Astrocyte (in vitro differentiated cells and primary cell): ENCODE results near the gene ETFA.

ENCODE experiments used
- CTCF ChIP-seq: IDR thresholded peaks from 2 replicates; pipeline ENCODE4 v1.5.1; 2011; ENCODE audit warnings: low read depth, mild to moderate bottlenecking, inconsistent platforms, low read length, moderate library complexity; ENCODE audit not compliant: insufficient read depth
- EZH2 ChIP-seq: IDR thresholded peaks from 2 replicates; pipeline ENCODE4 v1.6.1; 2012; ENCODE audit warnings: mild to moderate bottlenecking, low read length, inconsistent platforms; ENCODE audit not compliant: insufficient read depth

- no peak for TF ChIP-seq CTCF
- TF ChIP-seq EZH2, result no peak
Measured at GRCh38 chr15:76169911-76170800, 141.1 kb downstream of the ETFA start.
